Prostate gland (tissue), 2 donors: ENCODE results near the gene AOPEP. TPM values are rescaled to one million over a fixed set of nuclear protein-coding genes. Genes with fewer than 3 reads are reported as not detected.

Experiments
- DNase-seq: peaks from one replicate; pipeline ENCODE4 v3.0.0-alpha.2; 2019; ENCODE audit warnings: low spot score
- H3K27ac ChIP-seq, 2 donors: fragments of 200-600 bp; sonication (generic); 2 replicates each; pipeline ENCODE4 v1.5.1; 2017 to 2019
- H3K27me3 ChIP-seq: fragments of 200-600 bp; sonication (generic); replicated peaks from 2 replicates; pipeline ENCODE4 v1.5.1; 2019; ENCODE audit not compliant: insufficient read depth
- H3K36me3 ChIP-seq, 2 donors: fragments of 200-600 bp; sonication (generic); 1 replicate in 1 of 2; 2 replicates in 1 of 2; pipeline versions ENCODE4 v1.5.1 to v1.8.1; 2017 to 2019
- H3K4me1 ChIP-seq: fragments of 200-600 bp; sonication (generic); replicated peaks from 2 replicates; pipeline ENCODE4 v1.5.1; 2019
- H3K4me3 ChIP-seq, 2 donors: fragments of 200-600 bp; sonication (generic); 2 replicates each; pipeline ENCODE4 v1.5.1; 2017 to 2019
- H3K9me3 ChIP-seq: fragments of 200-600 bp; sonication (generic); 2 replicates; pipeline ENCODE4 v1.5.1; 2017
- POLR2A ChIP-seq: fragments of 450-650 bp; IDR thresholded peaks from one replicate; pipeline ENCODE4 v1.6.1; 2016; ENCODE audit warnings: antibody characterized with exemption, mild to moderate bottlenecking
- POLR2AphosphoS5 ChIP-seq: sonication (generic); formaldehyde crosslinking; IDR thresholded peaks from one replicate; pipeline ENCODE4 v1.6.1; 2017; ENCODE audit warnings: antibody characterized with exemption
- WGBS: methylation state at CpG from one replicate; pipeline ENCODE4 v1.1.5; 2018; 5-methylcytosine and 5-hydroxymethylcytosine counted together
- intact Hi-C: fragments of 100-400 bp; cut with DNase I; formaldehyde crosslinking; loops from one replicate; pipeline ENCODE4 v1.14.2; 2022
- total RNA-seq, 2 donors: library from RNA; depleted of rRNA; stranded (reverse); fragments of >200 nt; gene quantifications; one replicate each; pipeline ENCODE4 v1.1.0, GENCODE V29; 2016
- TF ChIP-seq, protein P1 (sequence below), 4 experiments: fragments of 200-600 bp in 2 of 4; fragments of 450-650 bp in 2 of 4; sonication (generic) in 2 of 4; IDR thresholded peaks; 1 replicate in 3 of 4; 2 replicates in 1 of 4; pipeline ENCODE4 v1.5.1; 2016 to 2019; ENCODE audit warnings: antibody characterized with exemption in 4 of 4, mild to moderate bottlenecking in 2 of 4, moderate library complexity in 2 of 4

AOPEP gene
- total RNA-seq, 2 donors from 2014 or later: 107 to 188 TPM

DNA sequence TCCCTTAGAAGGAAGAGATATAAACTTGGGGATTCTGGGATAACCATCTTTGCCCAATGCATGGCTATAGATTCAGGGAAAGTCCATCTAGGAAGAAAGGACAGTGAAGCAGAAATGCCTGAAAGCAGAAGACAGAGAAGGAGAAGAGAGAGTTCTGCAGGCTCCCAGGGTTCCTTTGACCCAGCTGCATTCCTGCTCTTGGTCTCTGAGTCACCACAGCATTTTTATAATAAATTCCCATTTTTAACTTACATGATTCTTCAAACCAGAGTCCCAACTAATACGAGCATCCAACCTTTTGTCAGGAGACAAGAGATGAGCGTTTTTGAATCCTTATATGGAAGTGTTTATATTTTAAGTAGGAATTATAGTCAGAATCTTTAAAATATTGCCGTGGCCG lies 12.0 kb upstream of the AOPEP start:
- no peaks in the 10 kb centered on the region for H3K9me3 ChIP-seq
- intact Hi-C loops: no loop called here
- no peak overlapping the region for H3K4me3 ChIP-seq
- no peak for DNase-seq
- no peaks in the 10 kb centered on the region for H3K36me3 ChIP-seq
- no peaks in the 10 kb centered on the region for H3K4me1 ChIP-seq
- H3K27ac ChIP-seq: no peak overlapping the region
- TF ChIP-seq POLR2AphosphoS5: no peak
- TF ChIP-seq, protein P1, sequence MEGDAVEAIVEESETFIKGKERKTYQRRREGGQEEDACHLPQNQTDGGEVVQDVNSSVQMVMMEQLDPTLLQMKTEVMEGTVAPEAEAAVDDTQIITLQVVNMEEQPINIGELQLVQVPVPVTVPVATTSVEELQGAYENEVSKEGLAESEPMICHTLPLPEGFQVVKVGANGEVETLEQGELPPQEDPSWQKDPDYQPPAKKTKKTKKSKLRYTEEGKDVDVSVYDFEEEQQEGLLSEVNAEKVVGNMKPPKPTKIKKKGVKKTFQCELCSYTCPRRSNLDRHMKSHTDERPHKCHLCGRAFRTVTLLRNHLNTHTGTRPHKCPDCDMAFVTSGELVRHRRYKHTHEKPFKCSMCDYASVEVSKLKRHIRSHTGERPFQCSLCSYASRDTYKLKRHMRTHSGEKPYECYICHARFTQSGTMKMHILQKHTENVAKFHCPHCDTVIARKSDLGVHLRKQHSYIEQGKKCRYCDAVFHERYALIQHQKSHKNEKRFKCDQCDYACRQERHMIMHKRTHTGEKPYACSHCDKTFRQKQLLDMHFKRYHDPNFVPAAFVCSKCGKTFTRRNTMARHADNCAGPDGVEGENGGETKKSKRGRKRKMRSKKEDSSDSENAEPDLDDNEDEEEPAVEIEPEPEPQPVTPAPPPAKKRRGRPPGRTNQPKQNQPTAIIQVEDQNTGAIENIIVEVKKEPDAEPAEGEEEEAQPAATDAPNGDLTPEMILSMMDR (IDR thresholded peaks at IDR 0.05): no peak
- no peak for TF ChIP-seq POLR2A
- WGBS: 86% methylated on average over 4 of the region's 4 CpGs
- H3K27me3 ChIP-seq: no peaks in the 10 kb centered on the region

DNA sequence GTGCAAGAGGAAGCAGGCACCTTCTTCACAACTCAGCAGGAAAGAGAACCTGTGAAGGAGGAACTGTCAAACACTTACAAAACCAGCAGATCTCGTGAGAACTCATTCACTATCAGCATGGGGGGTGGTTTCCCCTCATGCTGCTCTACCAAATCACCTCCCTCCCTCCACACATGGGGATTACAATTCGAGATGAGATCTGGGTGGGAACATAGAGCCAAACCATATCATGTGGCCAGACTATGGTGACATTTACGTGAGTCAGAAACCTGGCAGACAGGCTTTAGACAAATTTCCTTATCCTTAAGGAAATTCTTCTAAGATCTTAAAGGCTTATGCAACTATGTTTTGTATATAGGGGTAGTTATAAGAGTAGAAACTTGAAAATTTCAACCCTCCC lies 8.7 kb upstream of the AOPEP start:
- H3K27ac ChIP-seq: no peak overlapping the region
- no peaks in the 10 kb centered on the region for H3K4me1 ChIP-seq
- DNase-seq: no peak
- WGBS: 48% methylated on average over 3 of the region's 3 CpGs
- no peaks in the 10 kb centered on the region for H3K9me3 ChIP-seq
- H3K4me3 ChIP-seq: no peak overlapping the region
- H3K27me3 ChIP-seq: no peaks in the 10 kb centered on the region
- intact Hi-C loops: no loop called here
- no peaks in the 10 kb centered on the region for H3K36me3 ChIP-seq
- TF ChIP-seq POLR2A: no peak
- TF ChIP-seq, protein P1 (IDR thresholded peaks at IDR 0.05): no peak
- no peak for TF ChIP-seq POLR2AphosphoS5

- H3K27me3 ChIP-seq: no peaks in the 10 kb centered on the region
- intact Hi-C loops: no loop called here
- TF ChIP-seq POLR2AphosphoS5 (no peak), POLR2A (no peak)
- TF ChIP-seq, protein P1 (IDR thresholded peaks at IDR 0.05): no peak
- no peak for DNase-seq
- H3K4me1 ChIP-seq: no peaks in the 10 kb centered on the region
- no peak overlapping the region for H3K27ac ChIP-seq
- H3K4me3 ChIP-seq: no peak overlapping the region
- no peaks in the 10 kb centered on the region for H3K36me3 ChIP-seq
- H3K9me3 ChIP-seq: no peaks in the 10 kb centered on the region
- 93% methylated on average over 1 of the region's 1 CpG for WGBS
Measured at GRCh38 chr9:94718936-94719335, 7.6 kb upstream of the AOPEP start.

DNA sequence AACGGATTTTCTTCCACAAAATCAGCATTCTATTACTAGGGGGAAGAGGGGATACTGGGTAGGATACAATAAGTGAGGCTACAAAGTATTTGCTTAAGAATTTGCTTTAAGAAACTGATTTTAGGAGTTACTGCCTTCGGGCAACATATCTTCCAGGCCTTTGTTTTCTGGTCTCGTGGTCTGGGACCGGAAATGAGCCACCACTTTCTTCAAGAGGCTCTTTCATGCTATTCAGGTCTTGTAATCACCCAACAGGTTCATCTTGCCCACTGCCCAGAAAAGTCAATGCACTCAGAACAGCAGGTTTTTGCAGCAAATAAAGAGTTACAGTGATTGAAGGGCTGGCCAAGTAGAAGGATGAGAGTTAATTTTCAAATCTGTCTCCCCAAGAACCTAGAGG lies 6.6 kb upstream of the AOPEP start:
- no peak for DNase-seq
- TF ChIP-seq POLR2A: no peak
- TF ChIP-seq, protein P1 (IDR thresholded peaks at IDR 0.05): no peak
- TF ChIP-seq POLR2AphosphoS5: no peak
- Histone ChIP-seq H3K27ac (no peak overlapping the region), H3K4me3 (no peak overlapping the region), H3K27me3 (no peaks in the 10 kb centered on the region), H3K36me3 (no peaks in the 10 kb centered on the region), H3K9me3 (no peaks in the 10 kb centered on the region), H3K4me1 (no peaks in the 10 kb centered on the region)
- intact Hi-C loops: no loop called here
- WGBS: 63% methylated on average over 4 of the region's 4 CpGs

GRCh38 chr9:94720846-94721549 lies 5.5 kb upstream of the AOPEP start:
- TF ChIP-seq POLR2AphosphoS5: no peak
- no peak for TF ChIP-seq POLR2A
- TF ChIP-seq, protein P1 (IDR thresholded peaks at IDR 0.05): no peak
- no peak overlapping the region for H3K27ac ChIP-seq
- WGBS: 88% methylated on average over 5 of the region's 5 CpGs
- intact Hi-C loops: no loop called here
- no peaks in the 10 kb centered on the region for H3K4me1 ChIP-seq
- H3K27me3 ChIP-seq: no peaks in the 10 kb centered on the region
- DNase-seq: no peak
- no peak overlapping the region for H3K4me3 ChIP-seq
- no peaks in the 10 kb centered on the region for H3K9me3 ChIP-seq
- H3K36me3 ChIP-seq: no peaks in the 10 kb centered on the region
